ENCODE measurements around the gene SLIT1.
A peak's percentile ranks its signal among the peaks of the same experiment; 100 is the strongest.

Gene SLIT1

DNA sequence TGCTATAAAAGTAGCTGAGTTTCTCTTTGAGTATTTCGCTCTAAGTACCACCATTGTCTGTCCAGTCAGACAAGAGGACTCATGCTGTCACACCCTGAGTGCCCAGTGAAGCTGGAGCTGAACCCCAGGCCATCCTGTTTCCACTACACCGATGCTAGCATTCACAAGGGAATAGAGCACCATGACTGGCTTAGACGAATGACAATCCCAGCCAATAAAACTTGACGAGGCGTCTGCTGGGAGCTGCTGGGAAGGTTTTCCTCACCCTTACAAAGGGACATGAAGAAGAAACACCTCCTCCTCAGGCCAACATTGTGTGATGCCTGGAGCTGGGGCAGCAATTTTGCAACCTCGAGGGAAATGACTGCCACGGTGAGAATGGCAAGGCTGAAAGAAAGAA is 17.5 kb upstream of the SLIT1 start:
- no peak for DNase-seq

DNA sequence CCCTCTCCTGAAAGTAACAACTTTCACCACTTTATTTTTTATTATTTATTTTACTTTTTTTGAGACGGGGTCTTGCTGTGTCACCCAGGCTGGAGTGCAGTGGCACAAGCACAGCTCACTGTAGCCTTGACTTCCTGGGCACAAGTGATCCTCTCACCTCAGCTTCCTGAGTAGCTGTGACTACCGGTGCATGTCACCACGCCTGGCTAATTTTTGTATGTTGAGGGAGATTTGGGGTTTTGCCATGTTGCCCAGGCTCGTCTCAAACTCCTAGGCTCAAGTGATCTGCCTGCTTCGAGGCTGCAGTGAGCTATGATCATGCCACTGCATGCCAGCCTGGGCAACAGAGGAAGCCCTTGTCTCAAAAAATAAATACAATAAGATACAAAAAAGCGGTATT is 14.9 kb upstream of the SLIT1 start:
- DNase-seq = no peak

DNA sequence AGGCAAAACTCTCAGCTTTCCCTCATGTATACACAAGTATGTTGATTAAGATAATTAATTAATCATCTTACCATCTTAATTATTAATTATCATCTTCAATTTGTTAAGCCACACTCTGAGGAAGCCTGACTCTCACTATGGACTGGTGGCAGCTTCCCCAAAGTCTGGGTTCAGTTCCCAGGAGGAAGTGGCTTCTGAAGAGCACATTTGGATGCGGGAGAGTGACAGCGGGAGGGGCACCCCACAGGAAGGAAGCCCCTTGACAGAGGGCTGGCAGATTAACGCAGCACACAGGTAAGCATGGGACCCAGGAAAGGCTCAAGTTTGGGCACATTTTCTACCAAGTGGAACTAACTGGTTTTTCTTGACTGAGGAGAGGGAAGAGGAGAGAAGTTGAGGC is 13.4 kb upstream of the SLIT1 start:
- no peak for DNase-seq

DNA sequence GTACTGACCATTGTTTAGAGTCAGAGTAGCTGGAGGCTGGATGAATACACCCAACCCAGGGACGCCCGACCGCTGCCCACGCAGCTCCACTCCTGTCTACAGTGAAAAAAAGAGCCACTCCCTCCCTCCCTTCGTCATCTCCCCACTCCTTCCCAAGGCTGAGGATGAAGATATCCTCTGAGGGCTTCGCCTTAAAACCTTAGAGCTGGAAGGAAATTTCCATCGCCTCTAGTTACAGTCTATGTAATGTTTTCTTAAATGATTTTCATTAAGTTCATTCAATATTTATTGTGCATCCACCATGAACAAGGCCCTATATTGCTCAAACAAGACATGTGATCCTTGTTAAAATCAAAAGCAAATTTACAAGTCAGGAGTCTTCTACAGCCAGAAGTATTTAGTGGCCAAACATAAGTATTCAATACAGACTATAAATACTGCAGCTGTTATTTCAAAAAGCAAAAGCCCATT is 11.3 kb upstream of the SLIT1 start:
- DNase-seq = no peak

DNA sequence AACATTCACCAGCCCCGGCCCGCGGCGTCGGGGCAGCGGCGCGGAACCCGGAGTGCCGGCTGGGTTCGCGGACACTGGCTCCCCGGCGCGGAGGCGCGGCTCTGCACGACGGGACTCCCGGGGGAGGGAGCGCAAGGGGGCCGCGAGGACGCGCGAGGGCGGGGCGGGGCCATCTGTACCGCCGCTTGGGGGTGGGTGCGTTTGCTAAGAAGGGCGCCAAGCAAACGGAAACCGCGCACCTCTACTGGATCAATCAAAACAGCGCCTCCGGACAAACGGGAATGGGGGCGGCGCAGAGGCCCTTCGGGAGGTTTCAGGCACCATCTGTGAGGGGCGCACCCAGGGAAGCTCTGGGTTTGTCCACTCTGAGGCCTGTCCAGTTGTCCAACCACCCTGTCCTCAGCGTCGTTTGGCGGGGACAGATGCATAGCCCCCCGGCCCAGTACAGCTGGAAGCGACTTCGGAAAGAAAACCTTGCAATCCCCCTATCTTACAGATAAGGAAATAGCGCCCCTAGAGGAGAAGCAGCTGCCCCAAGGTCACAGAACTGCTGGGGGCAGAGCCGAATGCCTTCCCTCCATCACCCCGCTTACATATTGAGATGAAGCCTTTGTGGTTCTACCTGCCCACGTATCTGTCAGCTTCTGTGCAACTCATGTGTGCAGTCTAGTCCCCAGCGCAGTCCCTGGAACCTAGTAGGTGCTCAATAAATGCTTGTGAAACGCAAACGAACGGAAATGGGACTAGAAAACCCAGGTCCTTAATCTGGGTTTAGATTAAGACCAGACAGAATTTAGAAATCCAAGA is 10.7 kb upstream of the SLIT1 start:
- peak in 23 of 51 donors; percentile 11 to 65 (median 33) for DNase-seq

DNA sequence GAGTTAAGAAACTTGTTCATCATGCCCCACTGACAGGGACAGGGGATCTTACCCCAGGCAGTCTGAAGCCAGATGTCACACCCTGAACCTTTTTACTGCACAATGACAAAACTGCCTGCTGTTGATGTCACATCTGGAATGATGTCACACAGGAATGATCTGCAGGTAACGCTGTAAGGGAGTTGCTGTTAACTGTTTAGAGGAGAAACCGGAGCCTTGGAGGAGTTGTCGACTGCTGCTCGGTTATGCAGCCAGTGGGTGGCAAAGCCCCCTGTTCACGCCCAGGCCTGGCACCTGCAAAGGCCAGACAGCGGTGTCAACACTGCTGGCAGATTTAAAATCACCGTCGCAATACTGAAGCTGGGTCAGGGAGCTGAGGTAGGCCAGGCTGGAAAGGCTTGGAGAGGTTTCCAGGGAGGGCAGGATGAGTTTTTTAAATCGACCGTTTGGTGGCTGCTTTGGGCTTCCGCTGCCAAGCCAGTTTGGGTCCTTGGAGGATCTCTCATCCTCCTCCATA is 10.0 kb upstream of the SLIT1 start:
- no peak for DNase-seq

DNA sequence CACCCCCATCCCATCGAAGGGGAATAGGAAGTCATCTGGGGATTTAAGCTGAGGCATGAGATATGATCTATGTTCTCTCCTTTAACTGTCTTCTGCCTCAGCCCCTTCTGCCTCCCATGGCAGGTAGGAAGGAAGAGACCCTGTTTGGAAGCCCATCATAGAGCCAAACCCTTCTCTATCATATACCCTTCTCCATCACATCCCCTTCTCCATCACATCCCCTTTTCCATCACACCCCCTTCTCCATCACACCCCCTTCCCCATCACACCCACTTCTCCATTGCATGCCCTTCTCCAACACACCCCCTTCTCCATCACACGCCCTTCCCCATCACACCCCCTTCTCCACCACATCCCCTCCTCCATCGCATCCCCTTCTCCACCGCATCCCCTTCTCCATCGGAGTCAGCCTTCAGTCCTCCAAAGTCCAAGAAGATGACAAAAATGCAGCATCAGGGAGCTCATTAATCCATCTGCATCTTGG is 7.2 kb upstream of the SLIT1 start:
- DNase-seq = no peak

DNA sequence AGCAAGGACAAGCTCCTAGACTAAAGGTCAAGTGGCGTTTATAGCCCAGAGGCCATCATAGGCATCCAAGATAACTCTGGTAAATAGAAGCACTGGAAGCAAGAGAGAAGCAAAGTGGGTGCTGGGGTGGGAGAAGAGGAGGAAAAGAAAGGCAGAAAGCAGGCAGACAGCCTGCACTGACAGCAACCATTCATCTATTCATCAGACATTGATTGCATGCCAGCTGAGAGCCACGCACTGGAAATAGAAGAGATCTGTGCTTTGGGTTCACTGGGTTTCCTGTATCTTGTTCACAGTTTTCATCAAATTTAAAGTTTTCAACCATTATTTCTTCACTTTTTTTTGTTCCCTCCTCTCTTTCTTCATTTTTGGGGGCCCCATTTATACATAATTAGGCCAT is 4.7 kb upstream of the SLIT1 start:
- peak in 11 of 51 donors; percentile 11 to 42 (median 21) for DNase-seq

DNA sequence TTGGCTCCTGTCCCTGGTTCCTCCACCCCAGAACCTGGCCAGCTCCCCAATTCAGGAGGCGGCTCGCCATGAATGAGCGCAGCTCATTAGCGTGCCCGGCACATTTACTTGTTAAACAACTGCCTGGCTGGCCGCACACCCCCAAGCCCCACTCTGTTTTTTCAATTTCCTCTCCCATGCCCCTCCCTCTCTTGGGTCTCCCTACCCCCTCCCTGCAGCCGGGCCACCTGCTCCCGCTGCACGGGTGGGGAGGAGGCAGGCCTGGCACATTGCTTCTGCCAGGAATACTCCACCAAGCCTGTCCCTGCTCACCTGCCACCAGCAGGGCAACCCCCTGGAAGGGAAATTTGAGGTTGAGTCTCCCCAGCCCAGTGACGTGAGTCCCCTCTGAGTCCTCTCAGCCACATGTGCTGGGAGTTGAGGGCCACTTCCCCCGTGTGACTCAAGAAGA is 2.5 kb upstream of the SLIT1 start:
- DNase-seq = peak in 28 of 51 donors; percentile 12 to 78 (median 60)

DNA sequence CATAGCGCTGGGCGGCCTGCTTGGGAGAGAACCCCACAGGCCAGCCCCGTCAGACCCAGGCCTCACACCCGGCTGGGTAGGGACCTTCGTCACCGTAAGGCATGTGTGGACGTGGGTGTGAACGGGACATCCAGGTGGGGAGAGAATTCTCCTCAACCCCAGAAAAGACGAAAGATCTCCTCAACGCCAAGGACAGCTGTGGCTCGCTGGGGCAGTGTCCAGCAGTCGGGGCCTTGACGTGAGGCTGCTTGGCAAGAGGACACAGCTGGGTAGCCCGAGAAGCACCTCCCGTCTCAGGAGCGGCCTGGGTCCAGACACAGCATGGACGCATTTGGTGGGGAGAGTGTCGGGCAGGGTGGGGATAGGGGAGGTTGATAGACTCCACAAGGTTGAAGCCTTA is 1.2 kb upstream of the SLIT1 start:
- DNase-seq = no peak

DNA sequence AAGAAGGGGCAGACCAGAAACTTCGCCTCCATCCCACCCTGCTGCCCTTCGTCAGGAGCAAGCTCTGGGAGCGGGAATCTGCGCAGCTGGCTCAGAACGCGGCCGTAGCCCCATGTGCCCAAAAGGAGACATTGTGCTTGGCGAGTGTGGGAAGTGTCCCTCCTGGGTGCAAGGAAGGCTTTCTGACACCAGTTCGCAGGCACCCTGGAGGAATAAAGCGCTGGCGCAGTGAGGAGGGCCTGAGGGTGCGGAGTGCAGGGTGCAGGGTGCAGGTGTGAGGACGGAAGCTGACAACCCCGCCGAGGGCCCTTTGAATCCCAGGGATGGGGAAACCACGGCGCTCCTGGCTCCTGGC is 811 bp downstream of the SLIT1 start:
- DNase-seq = no peak

DNA sequence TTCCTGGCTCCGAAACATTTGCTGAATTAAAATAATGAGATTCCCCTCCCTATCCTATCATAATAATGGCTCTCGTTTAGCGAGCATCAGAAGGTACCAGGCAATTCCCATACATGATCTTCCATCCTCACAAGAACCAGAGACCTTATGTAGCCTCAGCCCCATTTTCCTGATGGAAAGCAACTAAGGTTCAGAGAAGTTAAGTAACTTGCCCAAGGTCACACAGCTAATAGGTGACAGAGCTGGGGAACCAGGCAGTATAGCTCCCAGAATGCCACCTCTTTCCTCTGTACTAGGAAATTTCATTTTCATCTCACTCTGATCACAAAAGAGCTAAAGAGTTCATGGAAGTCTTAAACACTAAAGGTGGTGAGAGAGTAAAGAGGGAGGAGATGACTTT is 2.4 kb downstream of the SLIT1 start:
- no peak for DNase-seq

DNA sequence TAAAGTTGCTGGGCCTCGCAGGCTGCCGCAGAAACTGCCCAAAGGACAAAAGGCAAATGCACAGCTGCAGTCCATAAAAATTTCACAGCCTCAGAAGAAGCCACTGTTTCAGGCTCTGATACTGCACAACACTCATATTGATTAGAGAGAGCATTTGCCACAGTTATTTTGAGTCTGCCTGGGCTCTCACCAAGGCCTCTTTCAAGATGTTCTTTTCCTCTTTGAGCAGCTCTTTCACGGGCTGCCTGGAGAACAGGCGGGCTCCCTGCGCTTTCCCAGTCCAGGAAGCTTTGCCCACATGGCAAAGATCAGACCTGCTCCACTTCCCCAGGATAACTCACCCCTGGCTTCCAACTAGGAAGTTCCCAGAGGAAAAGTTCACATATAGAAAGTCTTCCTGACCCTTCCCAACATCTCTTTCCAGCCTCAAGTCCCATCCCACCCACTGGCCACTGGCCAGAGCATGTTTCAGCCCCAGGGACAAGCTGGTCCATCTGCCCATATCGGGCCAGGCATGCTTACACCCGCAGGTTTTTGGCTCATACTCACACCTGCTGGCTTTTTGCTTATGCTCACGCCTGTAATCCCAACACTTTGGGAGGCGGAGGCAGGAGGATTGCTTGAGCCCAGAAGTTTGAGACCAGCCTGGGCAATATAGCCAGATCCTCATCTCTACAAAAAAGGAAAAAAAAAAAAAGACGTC is 3.3 kb downstream of the SLIT1 start:
- peak in 16 of 51 donors; percentile 17 to 56 (median 32) for DNase-seq

DNA sequence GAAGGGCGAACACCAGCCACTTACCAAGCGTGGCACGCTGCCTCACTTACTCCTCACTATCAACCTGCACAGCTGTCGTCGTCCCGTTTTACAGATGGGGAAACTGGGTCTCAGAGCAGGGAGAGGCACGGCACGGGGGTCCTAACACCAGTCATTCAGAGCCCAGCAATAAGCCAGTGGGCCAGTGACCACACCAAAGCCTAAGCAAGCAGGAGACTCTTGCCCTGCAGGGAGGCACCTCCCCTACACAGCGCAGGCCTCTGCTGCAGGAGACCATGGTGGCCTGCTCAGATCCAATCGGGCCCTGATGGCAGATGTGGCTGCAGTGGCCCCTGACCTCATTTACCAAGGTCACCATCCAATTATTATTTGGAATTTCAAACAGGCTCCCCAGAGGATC is 4.8 kb downstream of the SLIT1 start:
- no peak for DNase-seq

DNA sequence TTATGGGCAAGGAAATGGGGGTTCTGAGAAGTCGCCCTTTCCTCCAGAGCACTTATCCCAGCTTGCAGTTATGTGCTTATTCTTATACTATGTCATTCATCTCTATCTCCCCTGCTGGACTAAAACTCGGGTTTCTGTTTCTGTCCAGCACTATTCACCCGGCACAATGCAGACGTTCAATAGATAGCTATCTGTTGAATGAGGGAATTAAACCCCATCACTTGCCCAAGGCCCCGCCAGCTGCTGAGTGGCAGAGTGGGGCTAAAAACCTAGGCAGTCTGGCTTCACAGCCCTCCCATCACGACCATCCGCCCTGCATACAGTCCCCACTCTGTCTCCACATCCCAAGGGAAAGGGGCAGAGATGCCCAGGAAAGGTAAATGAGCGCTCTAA is 5.4 kb downstream of the SLIT1 start:
- no peak for DNase-seq

DNA sequence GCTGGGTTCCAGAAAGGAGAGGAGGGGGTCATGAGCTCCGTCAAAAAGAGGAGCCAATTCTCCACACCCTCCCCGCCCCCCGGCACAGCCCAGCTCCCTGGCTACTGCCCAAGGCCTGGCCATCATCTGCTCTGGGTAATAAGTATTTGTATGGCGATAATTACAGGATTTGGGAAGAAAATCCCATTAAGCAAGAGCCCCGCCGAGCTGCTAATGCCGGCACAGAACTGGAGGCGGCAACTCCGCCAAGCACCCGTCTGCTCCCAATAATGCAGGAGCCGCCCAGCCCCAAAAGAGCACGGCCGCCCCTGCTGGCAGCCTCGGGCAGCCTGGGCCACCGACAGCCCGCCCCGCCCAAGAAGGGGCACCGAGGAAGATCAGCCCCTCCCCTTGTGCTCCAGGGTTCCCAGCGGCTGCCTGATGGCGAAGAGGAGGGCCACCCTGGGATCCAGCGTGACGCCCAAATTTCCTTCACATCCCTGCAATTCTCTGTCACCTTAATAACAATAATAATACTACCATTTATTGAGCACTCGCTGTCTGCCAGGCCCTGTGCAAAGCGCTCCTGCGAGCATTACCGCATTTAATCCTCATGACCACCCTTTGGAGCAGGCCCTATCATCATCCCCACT is 5.9 kb downstream of the SLIT1 start:
- peak in 26 of 51 donors; percentile 9 to 70 (median 42) for DNase-seq

DNA sequence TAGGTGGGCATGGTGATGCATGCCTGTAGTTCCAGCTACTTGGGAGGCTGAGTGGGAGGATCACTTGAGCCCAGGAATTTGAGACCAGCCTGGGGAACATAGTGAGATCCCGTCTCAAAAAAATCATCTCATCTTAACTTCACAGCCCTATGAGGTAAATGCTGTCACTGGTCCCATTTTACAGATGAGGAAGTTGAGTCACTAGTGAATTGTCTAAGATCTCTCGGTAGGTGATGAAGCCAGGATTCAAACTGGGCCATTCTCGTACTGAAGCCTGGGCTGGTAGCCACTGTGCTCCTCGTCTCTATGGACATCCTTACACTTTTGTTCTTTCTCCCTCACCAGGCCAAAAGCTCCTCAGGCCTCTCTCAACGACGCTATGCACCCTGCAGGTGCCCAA is 6.4 kb downstream of the SLIT1 start:
- no peak for DNase-seq

DNA sequence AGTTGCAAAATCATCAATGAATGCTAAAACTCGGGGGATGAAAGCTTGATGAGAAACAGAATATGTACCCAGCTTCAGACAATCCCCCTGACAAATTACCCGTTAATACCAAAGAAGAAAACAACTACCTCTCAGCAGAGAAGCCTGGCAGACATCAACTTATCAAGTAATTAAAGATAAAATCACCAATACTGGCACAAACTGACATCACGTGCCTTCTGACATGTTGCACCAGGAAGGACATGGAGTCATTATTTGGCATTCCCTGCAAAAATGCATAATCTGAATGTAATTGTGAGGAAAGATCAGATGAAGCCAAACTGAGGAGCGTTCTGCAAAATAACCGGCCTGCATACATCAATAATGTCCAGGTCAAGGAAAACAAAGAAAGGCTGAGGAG is 7.7 kb downstream of the SLIT1 start:
- DNase-seq = no peak

DNA sequence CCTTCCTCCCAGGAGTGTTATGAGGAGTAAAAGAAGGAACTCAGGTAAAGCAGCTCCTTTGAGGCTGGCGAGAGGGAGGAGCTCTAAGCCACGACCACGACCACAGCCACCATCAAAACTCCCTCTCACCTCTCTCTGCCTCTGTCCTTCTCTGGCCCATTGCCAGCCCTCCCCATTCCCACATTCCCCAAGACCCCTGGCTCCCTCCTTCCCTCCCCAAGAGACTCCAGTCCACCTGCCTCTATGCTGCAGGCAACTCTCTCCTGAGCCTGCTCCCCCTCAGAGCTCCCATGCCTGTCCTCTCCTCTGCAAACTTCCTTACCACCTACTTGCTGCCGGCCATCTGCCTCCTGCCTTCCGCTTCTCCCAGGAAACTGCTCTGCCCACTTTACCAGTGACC is 9.5 kb downstream of the SLIT1 start:
- DNase-seq = no peak

DNA sequence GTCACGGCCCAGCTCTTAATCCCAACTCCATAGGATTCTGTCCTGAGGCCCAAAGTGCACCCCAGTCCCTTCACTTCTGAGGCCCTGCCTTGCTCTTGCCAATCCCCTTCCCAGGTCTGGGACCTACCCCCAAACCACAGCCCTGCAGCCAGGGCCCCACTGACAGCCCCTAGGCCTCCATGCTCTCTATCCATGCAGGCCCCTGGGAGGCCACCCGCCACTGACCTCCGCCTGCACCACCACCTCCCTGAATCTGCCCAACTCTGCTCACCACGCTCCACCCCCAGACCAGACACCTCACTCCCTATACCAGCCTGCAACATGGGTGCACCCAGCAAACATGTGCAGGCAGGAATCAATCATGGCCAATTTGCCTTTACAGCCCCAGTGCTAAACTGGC is 10.2 kb downstream of the SLIT1 start:
- DNase-seq = no peak

DNA sequence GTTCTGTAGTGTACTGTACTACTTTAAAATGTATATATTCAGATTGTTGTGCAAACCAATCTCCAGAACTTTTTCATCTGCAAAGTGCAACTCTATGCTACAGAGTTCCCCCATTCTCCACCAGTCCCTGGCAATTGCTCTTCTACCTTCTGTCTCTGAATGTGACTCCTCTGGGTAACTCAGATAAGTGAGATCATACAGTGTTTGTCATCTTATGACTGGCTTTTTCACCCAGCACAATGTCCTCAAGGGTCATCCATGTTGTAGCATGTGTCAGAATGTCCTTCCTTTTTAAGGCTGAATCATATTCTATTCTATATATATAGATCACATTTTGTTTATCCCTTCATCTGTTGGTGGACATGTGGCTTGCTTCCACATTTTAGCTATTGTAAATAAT is 10.8 kb downstream of the SLIT1 start:
- DNase-seq = no peak

DNA sequence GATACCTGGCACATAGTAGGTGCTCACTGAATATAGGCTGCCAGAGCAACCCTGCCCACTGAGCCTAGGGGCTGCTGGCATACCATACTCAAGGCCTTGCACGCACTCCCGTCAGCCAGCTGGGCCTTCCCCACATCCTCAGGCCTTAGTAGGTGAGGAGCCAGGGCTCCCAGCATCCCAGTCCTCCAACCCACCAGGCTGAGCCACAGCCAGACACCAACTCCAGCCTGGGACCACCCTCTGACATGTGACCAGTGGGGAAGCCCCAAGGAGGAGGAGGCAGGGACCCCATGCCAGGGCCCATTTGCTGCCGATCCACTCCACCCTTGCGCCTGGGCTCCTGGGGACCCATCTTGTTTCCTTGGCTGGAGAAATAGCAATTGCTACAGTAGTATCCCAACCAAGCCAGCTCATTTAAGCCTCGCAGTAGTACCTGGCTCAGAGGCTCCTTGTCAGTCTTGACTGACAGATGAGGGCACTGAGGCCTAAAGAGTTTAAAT is 11.4 kb downstream of the SLIT1 start:
- DNase-seq = no peak
